Muscle layer of colon (tissue), 2 donors: ENCODE results near the gene GALR2.

Experiments
- H3K27ac ChIP-seq: one replicate; pipeline ENCODE4 v1.7.0; 2013; ENCODE audit warnings: low read depth, mild to moderate bottlenecking, low read length, moderate library complexity
- H3K27me3 ChIP-seq, 2 donors: one replicate each; pipeline ENCODE4 v1.7.0; 2013; ENCODE audit warnings: low read length in 2 of 2, mild to moderate bottlenecking in 2 of 2; ENCODE audit not compliant: insufficient read depth in 2 of 2, control insufficient read depth in 1 of 2
- H3K36me3 ChIP-seq: one replicate; pipeline ENCODE4 v1.7.0; 2013; ENCODE audit warnings: mild to moderate bottlenecking, low read length; ENCODE audit not compliant: insufficient read depth
- H3K4me1 ChIP-seq: one replicate; pipeline ENCODE4 v1.7.0; 2013; ENCODE audit warnings: mild to moderate bottlenecking, low read length; ENCODE audit not compliant: insufficient read depth
- H3K4me3 ChIP-seq, 2 donors: one replicate each; pipeline ENCODE4 v1.7.0; 2013; ENCODE audit warnings: low read length in 2 of 2, low read depth in 1 of 2, mild to moderate bottlenecking in 1 of 2, moderate library complexity in 1 of 2
- H3K9ac ChIP-seq: one replicate; pipeline ENCODE4 v1.7.0; 2013; ENCODE audit warnings: low read length
- H3K9me3 ChIP-seq: one replicate; pipeline ENCODE4 v1.7.0; 2013; ENCODE audit warnings: mild to moderate bottlenecking, low read length
- donor health status: abdominal sarcoma.
- donor health status: Adenocarcinoma of cecum.

GALR2 gene

DNA sequence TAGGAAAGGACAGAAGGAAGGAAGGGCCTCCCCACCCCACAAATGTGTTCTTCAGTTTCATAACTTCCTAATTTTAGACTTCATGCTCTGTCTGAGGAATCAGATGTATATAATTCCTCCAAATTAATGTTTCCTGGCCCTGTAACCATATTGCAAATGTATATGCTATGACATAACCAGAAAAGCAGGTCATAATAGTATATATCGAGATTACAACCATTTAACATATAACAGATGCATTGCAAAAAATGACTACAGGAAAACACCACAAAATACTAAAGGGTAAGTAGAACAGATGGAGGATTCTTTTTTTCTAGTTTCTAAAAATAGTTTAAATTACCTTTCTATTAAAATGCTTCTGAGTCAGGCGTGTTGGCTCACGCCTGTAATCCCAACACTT, 32.1 kb downstream of the GALR2 start:
- H3K9ac ChIP-seq = no peak overlapping the region
- H3K9me3 ChIP-seq = no peaks in the 10 kb centered on the region
- peaks cover 3% of the 10 kb centered on the region for H3K36me3 ChIP-seq
- H3K4me1 ChIP-seq = peaks cover 17% of the 10 kb centered on the region
- H3K27ac ChIP-seq = no peak overlapping the region
- H3K4me3 ChIP-seq = no peak overlapping the region
- no peaks in the 10 kb centered on the region for H3K27me3 ChIP-seq

DNA sequence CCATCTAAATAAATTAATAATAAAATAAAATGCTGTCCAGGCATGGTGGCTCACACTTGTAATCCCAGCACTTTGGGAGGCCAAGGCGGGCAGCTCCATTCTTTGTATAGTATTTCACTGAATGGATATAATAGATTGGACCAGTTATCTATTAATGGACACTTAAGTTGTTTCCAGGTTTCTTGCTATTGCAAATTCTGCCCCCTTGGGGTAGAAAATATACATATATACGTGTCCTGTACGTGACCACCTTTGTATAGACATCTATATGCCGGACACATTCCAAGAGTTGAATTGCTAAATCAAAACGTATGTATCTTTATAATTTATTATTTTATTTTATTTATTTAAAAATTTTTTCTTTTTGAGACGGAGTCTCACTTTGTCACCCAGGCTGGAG, 32.9 kb downstream of the GALR2 start:
- Histone ChIP-seq H3K9ac (no peak overlapping the region), H3K4me1 (peaks cover 11% of the 10 kb centered on the region), H3K9me3 (no peaks in the 10 kb centered on the region)

DNA sequence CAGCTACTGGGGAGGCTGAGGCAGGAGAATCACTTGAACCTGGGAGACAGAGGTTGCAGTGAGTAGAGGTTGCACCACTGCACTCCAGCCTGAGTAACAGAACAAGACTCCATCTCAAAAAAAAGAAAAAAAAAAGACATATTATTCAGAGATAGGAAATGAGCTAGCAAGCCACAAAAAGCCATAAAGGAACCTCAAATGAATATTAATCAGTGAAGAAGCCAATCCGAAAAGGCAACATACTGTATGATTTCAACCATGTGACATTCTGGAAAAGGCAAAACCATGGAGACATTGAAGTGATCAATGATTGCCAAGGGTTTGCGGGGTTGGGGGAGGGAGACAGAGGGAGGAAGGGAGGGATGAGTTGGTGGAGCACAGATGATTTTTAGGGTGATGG, 37.4 kb downstream of the GALR2 start:
- no peak overlapping the region for H3K27ac ChIP-seq

More for the DNA sequence above, 32.9 kb downstream of the GALR2 start:
- no peaks in the 10 kb centered on the region for H3K36me3 ChIP-seq
- H3K27me3 ChIP-seq = no peaks in the 10 kb centered on the region
- no peak overlapping the region for H3K4me3 ChIP-seq
- no peak overlapping the region for H3K27ac ChIP-seq

DNA sequence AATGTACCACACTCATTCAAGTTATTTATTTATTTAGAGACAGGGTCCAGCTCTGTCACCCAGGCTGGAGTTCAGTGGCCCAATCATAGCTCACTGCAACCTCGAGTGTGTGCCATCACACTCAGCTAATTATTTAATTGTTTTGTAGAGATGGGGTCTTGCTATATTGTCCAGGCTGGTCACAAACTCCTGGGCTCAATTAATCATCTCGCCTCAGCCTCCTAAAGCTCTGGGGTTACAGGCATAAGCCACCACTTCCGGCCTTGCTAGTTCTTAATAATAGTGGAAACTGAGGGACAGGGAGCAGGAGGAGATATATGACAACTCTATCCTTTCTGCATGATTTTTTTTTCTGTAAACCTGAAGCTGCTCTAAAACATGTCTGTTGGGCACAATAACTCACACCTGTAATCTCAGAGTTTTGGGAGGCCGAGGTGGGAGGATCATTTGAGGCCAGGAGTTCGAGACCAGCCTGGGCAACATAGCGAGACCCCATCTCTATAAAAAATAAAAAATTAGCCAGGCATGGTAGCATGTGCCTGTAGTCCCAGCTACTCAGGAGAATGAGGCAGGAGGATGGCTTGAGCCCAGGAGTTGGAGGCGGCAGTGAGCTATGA, 40.7 kb downstream of the GALR2 start:
- H3K27me3 ChIP-seq = no peaks in the 10 kb centered on the region
- H3K4me3 ChIP-seq = no peak overlapping the region
- H3K9ac ChIP-seq = no peak overlapping the region

More for the DNA sequence above, 37.4 kb downstream of the GALR2 start:
- no peak overlapping the region for H3K4me3 ChIP-seq
- no peaks in the 10 kb centered on the region for H3K36me3 ChIP-seq
- no peaks in the 10 kb centered on the region for H3K27me3 ChIP-seq
- H3K4me1 ChIP-seq = no peaks in the 10 kb centered on the region
- H3K9ac ChIP-seq = no peak overlapping the region
- no peaks in the 10 kb centered on the region for H3K9me3 ChIP-seq

DNA sequence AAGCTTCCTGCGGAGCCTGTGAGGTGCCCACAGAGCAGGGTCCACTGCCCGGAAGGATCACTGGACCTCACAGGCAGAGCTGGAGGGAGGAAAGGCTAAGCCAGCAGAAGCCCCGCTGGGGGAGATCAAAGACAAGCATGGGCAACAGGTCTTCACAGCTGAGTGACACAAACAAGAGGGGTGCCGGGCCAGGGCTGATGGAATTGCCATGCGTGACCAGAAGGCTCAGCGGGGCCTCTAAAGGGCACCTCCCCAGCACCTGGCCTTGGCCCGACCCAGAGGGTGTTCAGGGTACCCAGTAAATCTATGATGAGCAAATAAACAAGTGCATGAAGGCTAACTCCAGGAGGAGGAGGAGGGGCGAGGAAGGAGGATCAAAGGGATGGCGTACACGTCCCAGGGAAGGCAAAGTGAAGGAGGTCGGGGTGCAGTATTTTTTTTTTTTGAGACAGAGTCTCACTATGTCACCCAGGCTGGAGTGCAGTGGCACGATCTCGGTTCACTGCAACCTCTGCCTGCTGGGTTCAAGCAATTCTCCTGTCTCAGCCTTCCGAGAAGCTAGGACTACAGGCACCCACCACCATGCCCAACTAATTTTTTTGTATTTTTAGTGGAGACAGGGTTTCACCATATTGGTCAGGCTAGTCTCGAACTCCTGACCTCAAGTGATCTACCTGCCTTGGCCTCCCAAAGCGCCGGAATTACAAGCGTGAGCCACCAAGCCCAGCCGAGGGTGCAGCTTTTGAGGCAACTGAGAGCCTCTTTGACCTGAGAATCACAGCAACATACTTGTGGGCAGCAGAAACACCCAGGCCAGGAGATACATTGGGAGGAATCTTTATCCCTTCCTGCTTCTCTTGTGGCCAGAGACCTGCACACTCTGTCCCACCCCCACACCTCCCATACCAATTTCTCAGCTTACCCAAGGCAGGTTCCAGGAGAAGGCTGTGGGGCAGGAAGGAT, 45.1 kb downstream of the GALR2 start:
- Histone ChIP-seq H3K27ac (no peak overlapping the region), H3K9me3 (no peaks in the 10 kb centered on the region), H3K27me3 (no peaks in the 10 kb centered on the region), H3K36me3 (no peaks in the 10 kb centered on the region), H3K4me3 (no peak overlapping the region), H3K9ac (no peak overlapping the region), H3K4me1 (no peaks in the 10 kb centered on the region)

More for the DNA sequence above, 40.7 kb downstream of the GALR2 start:
- no peaks in the 10 kb centered on the region for H3K4me1 ChIP-seq
- no peak overlapping the region for H3K27ac ChIP-seq
- H3K36me3 ChIP-seq = no peaks in the 10 kb centered on the region
- no peaks in the 10 kb centered on the region for H3K9me3 ChIP-seq

DNA sequence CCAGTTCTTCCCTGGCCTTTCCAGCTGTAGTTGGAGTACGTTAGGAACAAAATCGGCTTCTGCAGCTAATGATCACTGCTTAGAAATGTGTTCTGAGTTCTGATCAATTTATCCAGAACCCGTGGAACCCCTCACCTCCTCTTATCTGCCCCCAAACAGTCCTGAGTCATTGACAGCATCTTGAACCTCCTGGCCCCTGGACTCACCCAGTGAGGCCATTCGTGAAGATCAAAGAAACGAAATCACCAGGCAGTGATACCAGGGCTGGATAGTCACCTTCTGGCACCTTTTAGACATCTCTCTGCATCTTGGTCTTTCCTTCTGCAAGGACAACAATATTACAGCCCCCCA, 46.1 kb downstream of the GALR2 start:
- Histone ChIP-seq H3K9me3 (no peaks in the 10 kb centered on the region), H3K36me3 (no peaks in the 10 kb centered on the region), H3K4me1 (no peaks in the 10 kb centered on the region), H3K4me3 (no peak overlapping the region), H3K27me3 (no peaks in the 10 kb centered on the region), H3K9ac (no peak overlapping the region), H3K27ac (no peak overlapping the region)

DNA sequence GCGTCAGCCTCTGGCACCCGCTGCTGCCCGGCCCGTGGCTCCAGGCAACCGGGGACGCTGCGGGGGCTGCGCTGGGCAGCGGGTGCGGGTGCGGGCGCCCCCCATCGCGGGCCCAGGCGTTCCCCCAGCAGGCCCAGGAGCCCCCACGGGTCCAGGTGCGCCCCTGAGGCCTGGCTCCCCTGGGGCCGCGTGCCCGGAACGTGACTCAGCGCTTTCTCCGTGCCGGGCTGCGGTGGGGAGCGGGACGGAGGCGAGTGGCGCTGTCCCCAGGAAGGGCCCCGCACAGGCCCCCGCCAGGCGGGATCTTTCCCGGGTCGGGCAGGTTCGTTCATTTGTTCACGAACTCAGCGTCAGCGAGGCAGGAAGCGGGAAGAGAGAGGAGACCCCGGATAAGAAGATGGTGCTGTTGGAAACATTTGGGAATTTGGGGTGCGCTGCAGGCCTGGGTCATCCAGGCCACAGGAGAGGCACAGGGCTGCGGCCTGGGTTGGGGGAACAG, 47.4 kb downstream of the GALR2 start:
- H3K4me3 ChIP-seq = peak overlapping the region; percentile 50 to 53
- no peaks in the 10 kb centered on the region for H3K4me1 ChIP-seq
- H3K9me3 ChIP-seq = no peaks in the 10 kb centered on the region
- H3K36me3 ChIP-seq = no peaks in the 10 kb centered on the region
- peak overlapping the region; percentile 13 for H3K27ac ChIP-seq
- H3K9ac ChIP-seq = no peak overlapping the region
- no peaks in the 10 kb centered on the region for H3K27me3 ChIP-seq

DNA sequence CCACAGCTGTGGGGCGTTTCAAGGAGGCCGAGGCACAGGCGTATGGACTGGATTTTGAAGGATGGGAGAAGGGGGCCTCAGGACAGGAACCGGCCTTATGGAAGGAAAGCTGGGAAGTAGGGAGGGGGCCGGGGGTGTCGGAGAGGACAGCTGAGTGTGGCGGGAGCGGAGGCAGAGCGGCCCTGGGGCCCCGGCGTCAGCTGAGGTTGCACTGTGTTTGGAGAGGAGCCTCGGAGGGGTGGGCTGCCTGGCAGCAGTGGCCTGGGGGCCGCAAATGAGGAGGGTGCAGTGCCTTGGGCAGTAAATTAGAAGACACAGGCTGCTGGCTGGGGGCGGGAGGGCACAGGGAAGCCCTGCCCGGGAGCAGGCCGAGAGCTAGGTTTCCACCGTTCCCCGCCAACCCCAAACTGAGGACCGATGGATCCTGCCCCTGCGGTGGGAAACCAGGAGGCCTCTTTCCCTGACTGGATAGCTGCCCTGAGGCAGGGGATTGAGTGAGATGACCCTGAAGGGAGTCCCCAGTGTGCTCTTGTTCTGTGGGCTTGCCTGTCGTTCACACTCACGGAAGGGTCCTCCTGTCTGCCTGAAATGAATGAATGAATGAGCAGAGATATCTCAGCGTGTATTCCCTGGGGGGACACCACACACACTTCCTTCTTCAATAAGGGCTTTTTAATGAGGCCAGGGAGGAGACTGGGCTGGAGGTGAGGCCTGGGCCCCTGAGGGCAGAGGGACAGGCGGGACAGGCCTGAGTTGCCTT, 48.0 kb downstream of the GALR2 start:
- Histone ChIP-seq H3K9ac (no peak overlapping the region), H3K9me3 (no peaks in the 10 kb centered on the region), H3K27ac (no peak overlapping the region), H3K36me3 (no peaks in the 10 kb centered on the region), H3K27me3 (no peaks in the 10 kb centered on the region), H3K4me1 (no peaks in the 10 kb centered on the region), H3K4me3 (peak overlapping the region in 1 of 2 donors; percentile 50)

DNA sequence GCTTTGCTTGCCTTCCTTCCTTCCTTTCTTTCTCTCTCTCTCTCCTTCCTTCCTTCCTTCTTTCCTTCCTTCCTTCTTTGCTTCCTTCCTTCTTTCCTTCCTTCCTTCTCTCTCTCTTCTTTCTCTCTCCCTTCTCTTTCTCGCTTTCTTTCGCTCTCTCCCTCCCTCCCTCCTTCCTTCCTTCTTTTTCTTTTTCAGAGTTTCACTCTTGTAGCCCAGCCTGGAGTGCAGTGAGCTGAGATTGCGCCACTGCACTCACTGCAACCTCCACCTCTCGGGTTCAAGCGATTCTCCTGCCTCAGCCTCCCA, 48.6 kb downstream of the GALR2 start:
- Histone ChIP-seq H3K36me3 (no peaks in the 10 kb centered on the region), H3K9me3 (no peaks in the 10 kb centered on the region), H3K4me3 (no peak overlapping the region), H3K4me1 (no peaks in the 10 kb centered on the region), H3K9ac (no peak overlapping the region), H3K27ac (no peak overlapping the region), H3K27me3 (no peaks in the 10 kb centered on the region)

DNA sequence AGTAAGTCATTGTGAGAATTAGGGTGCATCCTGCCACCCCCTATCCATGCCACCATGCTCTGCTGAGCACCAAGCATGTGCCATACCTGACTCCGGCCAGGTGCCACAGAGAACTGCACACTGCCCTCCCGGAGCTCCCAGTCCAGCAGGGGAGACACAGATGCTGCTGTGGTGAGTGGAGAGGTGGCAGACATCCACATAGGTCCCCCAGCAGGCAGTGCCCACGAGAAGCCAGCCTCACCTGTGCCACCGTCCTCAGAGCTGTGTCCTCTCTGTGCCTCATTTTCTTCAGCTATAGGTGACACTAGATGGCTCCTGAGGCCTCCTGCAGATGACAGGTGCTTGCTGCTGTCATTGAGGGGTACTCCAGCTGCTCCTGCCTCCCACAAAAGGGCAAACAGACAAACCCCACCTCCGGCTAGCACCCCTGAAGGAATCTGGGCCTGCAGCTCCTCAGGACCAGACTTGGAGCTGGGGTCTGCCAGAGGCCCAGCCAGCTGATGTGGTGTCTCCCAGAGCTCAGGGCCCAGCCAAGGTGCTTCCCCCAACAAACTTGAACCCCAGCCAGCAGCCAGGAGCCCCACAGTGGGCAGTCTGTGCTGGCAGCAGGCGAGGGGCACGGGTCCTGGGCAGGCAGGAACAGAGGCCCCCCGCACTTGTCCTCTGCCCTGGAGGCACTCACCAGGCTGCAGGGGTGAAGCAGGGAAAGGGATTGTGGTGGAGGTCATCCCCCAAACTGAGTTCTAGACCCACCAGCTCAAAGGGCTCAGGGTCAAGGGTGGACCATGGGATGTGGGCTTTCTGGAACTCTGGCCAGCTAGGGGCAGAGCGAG, 49.4 kb downstream of the GALR2 start:
- H3K27me3 ChIP-seq = no peaks in the 10 kb centered on the region

More for the DNA sequence above, 49.4 kb downstream of the GALR2 start:
- H3K9me3 ChIP-seq = no peaks in the 10 kb centered on the region
- no peaks in the 10 kb centered on the region for H3K4me1 ChIP-seq
- H3K4me3 ChIP-seq = no peak overlapping the region
- H3K9ac ChIP-seq = no peak overlapping the region
- no peak overlapping the region for H3K27ac ChIP-seq
- no peaks in the 10 kb centered on the region for H3K36me3 ChIP-seq
